IPS DF 4.7 (cell line): ENCODE data around the gene HLA-A.
"Not testable (repeated sequence)": the region's sequence is repeated elsewhere in the genome, so short reads cannot be mapped to it uniquely, and the experiment has no call there.

Source experiments
- DNase-seq: peaks from one replicate; pipeline ENCODE4 v3.0.0-alpha.2; 2013; ENCODE audit warnings: low spot score; ENCODE audit errors: extremely low read depth

HLA-A gene

GRCh38 chr6:29942275-29943052 lies at the start of gene HLA-A:
TSS of gene HLA-A (plus strand) at chr6:29942532. CDS start at chr6:29942554, 22 bp downstream.
- peak; percentile 80 for DNase-seq

GRCh38 chr6:29892696-29893095 lies 49.6 kb upstream of the HLA-A start:
- no peak for DNase-seq

- DNase-seq = no peak
These were observed 43.1 kb upstream of the HLA-A start for GRCh38 chr6:29899281-29899680.

DNA sequence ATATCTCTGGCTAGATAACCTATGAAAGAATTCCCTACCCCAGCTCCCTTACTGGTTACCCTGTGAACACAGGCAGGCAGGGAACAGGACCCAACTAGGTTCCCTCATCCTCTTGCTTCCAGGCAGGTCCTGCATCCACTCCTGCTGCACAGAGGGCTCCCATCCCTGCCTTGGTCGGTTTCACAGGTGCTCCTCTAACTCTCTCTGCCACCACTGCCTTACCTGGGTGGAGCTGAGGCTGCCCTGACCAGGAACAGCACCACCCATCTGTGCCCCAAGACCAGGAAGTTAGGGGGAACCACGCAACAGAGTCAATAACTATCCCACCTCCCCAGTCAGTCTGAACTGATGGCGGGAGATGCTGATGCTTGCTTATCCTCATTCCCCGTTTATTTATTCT lies 37.0 kb upstream of the HLA-A start:
- no peak for DNase-seq

GRCh38 chr6:29907637-29908340 lies 34.5 kb upstream of the HLA-A start:
- DNase-seq = no peak

GRCh38 chr6:29908341-29908662 lies 34.0 kb upstream of the HLA-A start:
- DNase-seq = no peak

- no peak for DNase-seq
These were observed 33.6 kb upstream of the HLA-A start for GRCh38 chr6:29908710-29909109.

- no peak for DNase-seq
These were observed 32.3 kb upstream of the HLA-A start for GRCh38 chr6:29909985-29910384.

DNA sequence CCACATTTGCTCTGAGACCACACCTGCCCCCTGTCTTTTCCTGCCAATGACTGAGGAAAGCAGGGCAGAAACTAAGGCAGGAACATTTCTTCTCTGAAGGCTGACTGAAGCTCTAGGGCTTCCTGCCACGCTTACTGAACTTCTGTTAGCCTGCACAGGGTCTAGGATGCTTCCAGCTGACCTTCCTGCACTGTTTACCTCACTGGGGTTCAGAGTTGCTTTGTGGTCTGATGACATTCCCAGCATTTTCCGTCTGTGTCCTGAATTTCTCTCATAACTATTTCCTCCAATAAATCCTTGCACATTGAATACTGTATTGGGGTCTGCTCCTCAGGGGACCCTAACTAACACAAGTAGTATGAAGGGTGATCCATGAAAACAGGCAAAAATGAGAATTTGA lies 29.5 kb upstream of the HLA-A start:
- DNase-seq = no peak

DNA sequence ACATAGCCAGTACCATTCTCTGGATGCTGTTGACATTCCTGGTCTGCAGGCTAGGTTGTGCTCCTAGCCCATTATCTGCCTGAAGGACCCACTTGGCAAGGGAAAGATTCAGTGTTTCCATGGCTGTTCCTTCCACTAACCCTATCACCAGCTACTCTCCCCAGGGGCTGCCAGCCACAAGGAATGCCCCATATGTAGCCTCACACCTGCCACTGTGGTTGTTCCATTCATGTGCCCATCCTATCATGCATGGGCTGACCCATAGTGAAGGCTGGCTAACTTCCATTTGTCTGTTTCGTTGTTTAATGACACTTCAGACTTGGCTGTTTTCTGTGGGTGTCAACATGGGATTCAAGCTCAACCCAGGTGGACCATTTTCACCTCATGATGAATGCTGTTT lies 25.6 kb upstream of the HLA-A start:
- no peak for DNase-seq

DNA sequence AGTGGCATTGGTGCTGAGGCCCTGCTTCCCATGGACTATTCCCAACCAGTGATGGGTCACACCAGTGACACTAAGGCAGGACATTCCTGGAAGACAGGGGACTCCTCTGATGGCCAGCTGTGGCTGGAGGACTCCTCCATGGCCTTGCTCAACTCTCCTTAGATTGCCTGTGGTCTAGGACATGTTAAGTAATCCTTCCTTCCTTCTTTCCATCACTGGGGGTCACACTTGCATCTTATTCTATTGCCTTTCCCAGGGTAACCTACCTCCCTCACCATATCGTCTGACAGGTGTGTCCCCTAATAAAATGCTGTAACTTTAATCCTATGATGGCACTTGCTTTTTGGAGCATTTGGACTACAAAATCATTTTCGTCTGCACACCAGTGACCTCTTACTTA lies 24.5 kb upstream of the HLA-A start:
- no peak for DNase-seq

DNA sequence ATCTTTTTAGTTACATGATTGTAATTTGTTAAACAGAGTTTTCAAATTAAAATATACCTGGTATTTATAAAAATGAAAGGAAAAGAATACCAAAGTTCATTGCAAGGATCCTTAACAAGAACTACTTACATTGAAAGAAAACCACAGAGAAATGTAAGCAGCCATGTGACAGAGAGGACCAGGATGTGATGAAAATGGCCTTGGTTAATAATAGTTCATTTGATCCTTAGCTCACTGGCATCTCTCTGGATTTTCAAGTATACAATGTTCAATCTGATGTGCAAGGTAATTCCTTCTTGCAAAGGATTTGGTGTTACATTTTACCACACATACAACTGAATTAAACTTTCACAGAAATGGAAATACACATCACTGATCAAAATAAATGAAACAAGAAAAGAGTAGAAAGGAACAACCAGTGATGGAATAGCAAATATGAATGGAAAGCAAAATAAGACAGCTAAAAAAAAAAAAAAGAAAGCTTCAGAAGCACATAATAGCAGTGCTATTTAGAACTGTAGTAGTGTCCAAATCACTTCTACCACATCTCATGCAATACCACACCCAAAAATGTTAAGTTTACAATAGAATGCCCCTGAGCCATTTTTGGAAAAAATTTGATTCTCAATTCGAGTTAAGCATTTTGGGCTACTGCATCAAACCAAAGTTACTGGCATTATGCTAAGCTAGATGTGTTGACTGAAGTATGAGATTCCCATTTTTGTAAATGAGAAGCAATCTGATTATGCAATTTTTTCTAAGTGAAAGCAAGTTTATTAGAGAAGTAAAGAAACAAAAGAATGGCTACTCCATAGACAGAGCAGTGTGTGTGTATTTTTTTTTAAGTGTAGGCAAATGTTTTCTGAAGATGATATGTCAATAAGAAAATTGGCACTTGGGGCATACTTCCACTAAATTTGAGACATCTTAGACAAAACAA lies 22.6 kb upstream of the HLA-A start:
- no peak for DNase-seq

GRCh38 chr6:29924287-29924686 lies 18.0 kb upstream of the HLA-A start:
- no peak for DNase-seq

GRCh38 chr6:29924731-29925130 lies 17.6 kb upstream of the HLA-A start:
- DNase-seq = no peak

DNA sequence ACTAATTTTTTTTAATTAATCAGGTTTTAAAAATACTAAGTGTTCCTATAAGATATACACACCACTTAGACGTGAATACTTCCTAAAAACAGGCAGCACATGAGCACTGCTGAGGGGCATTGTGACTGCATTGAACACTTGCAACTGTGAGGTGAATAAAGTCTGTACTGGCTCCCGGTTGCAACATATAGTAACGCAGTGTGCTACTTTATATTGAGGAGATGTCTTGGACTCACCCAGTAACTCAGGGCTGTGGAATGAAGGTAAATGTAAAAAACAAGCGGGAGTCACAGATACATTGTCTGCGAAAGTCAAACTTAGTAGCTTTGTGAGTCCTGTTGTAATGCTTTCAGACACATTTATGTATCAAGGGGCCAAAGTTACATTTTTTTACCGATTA lies 17.0 kb upstream of the HLA-A start:
- no peak for DNase-seq

GRCh38 chr6:29925727-29926412 lies 16.5 kb upstream of the HLA-A start:
- no peak for DNase-seq

DNA sequence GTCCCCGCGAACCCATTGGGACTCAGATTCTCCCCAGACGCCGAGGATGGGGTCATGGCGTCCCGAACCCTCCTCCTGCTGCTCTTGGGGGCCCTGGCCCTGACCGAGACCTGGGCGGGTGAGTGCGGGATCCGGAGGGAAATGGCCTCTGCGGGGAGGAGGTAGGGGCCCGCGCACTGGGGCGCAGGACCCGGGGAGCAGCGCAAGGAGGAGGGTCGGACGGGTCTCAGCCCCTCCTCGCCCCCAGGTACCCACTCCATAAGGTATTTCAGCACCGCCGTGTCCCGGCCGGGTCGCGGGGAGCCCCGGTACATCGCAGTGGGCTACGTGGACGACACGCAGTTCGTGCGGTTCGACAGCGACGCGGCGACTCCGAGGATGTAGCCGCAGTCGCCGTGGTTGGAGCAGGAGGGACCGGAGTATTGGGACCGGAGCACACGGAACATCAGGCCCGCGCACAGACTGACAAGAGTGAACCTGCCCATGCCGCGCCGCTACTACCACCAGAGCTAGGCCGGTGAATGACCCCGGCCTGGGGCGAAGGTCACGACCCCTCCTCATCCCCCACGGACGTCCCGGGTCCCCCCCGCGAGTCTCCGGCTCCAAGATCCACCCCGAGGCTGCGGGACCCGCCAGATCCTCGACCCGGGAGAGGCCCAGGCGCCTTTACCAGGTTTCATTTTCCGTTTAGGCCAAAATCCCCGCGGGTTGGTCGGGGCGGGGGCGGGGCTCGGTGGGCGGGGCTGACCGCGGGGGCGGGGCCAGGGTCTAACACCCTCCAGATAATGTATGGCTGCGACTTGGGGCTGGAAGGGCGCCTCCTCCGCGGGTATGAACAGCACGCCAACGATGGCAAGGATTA lies 15.7 kb upstream of the HLA-A start:
- no peak for DNase-seq

DNA sequence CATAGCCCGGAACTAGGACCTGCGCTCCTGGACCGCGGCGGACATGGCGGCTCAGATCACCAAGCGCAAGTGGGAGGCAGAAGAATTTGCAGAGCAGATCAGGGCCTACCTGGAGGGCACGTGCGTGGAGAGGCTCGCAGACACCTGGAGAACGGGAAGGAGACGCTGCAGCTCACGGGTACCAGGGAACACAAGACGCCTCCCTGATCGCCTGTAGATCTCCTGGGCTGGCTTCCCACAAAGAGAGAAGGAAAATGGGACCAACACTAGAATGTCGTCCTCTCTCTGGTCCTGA lies 15.1 kb upstream of the HLA-A start:
- DNase-seq = no peak

GRCh38 chr6:29927841-29928388 lies 14.4 kb upstream of the HLA-A start:
- DNase-seq = no peak

DNA sequence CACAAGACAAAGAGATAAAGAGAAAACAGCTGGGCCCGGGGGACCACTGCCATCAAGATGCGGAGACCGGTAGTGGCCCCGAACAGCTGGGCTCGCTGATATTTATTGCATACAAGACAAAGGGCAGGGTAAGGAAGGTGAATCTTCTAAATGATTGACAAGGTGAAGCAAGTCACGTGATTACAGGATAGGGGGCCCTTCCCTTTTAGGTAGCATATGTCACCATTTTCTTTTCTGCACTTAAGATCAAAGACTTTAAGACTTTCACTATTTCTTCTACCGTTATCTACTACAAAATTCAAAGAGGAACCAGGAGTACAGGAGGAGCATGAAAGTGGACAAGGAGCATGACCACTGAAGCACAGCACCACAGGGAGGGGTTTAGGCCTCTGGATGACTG lies 12.3 kb upstream of the HLA-A start:
- DNase-seq = not testable (repeated sequence)
